Hepatocyte (in vitro differentiated cells): Measurements from ENCODE around the gene ARRB1.

ENCODE experiments used
- CTCF ChIP-seq: fragments of 200-600 bp; sonication (generic); IDR thresholded peaks from 2 replicates; pipeline ENCODE4 v1.5.1; 2016; ENCODE audit warnings: antibody characterized with exemption, mild to moderate bottlenecking; ENCODE audit not compliant: poor library complexity
- EZH2 ChIP-seq: fragments of 200-600 bp; sonication (generic); IDR thresholded peaks from 2 replicates; pipeline ENCODE4 v1.6.1; 2016; ENCODE audit warnings: antibody characterized with exemption, mild to moderate bottlenecking, borderline replicate concordance
- EZH2phosphoT487 ChIP-seq: fragments of 200-600 bp; sonication (generic); IDR thresholded peaks from one replicate; pipeline ENCODE4 v1.6.1; 2018; ENCODE audit warnings: antibody characterized with exemption, mild to moderate bottlenecking, low read depth, moderate library complexity; ENCODE audit not compliant: unreplicated experiment, severe bottlenecking

DNA sequence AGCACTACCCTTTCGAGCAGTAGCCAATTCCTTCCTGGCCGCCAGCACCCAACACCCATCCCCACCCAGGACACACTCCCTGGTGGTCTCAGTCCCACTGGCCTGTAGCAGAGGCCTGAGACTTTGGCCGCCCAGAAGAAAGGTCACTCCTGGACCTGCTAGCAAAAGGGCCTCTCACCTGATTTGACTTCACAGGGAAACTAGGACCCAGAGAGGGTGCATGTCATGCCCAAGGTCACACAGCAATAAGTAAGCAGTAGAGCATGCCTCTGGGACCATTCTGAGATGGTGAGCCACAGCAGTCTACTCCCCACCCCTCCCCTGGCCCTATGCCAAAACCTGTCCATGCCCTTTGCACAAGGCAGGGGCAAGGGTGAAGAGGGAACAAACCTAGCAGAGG lies 7.3 kb downstream of the ARRB1 start:
- no peak for TF ChIP-seq EZH2
- no peak for TF ChIP-seq CTCF
- TF ChIP-seq EZH2phosphoT487: no peak
